OCI-LY3 (cell line): Measurements from ENCODE around the gene CR1L.

Experiments
- H2AFZ ChIP-seq: fragments of 200-600, 300-600 bp; shearing (Covaris generic); 2 replicates; pipeline ENCODE4 v1.6.0; 2014; ENCODE audit warnings: antibody characterized with exemption, low read depth, low read length
- H3K27ac ChIP-seq: fragments of 200-600, 300-600 bp; sonication (generic); 2 replicates; pipeline ENCODE4 v1.5.1; 2014; ENCODE audit warnings: mild to moderate bottlenecking, low read length, moderate library complexity, mixed read lengths
- H3K27me3 ChIP-seq: fragments of 200-600, 300-600 bp; sonication (generic); 2 replicates; pipeline ENCODE4 v1.6.1; 2014; ENCODE audit warnings: low read depth, low read length, mixed read lengths
- H3K36me3 ChIP-seq: fragments of 200-600, 300-600 bp; sonication (generic); replicated peaks from 2 replicates; pipeline ENCODE3; 2014; ENCODE audit warnings: low read depth, low read length, mixed read lengths
- H3K4me1 ChIP-seq: fragments of 300-600, 200-600 bp; sonication (generic); 2 replicates; pipeline ENCODE4 v1.6.1; 2014; ENCODE audit warnings: low read length, mixed read lengths
- H3K4me2 ChIP-seq: fragments of 200-600, 300-600 bp; sonication (generic); 2 replicates; pipeline ENCODE4 v1.6.1; 2014; ENCODE audit warnings: low read length, mixed read lengths
- H3K4me3 ChIP-seq: fragments of 300-600, 200-600 bp; sonication (generic); 2 replicates; pipeline ENCODE4 v1.5.1; 2014; ENCODE audit warnings: antibody characterized with exemption, mild to moderate bottlenecking, low read length, moderate library complexity
- H3K79me2 ChIP-seq: fragments of 300-600, 200-600 bp; shearing (Covaris generic); 2 replicates; pipeline ENCODE4 v1.6.1; 2014; ENCODE audit warnings: mild to moderate bottlenecking, low read length, mixed read lengths
- H3K9ac ChIP-seq: fragments of 300-600, 200-600 bp; shearing (Covaris generic); 2 replicates; pipeline ENCODE4 v1.6.0; 2014; ENCODE audit warnings: mild to moderate bottlenecking, low read length, moderate library complexity
- H3K9me3 ChIP-seq: fragments of 200-600, 300-600 bp; shearing (Covaris generic); 2 replicates; pipeline ENCODE4 v1.6.1; 2014; ENCODE audit warnings: low read length, mixed read lengths; ENCODE audit not compliant: insufficient read depth
- H4K20me1 ChIP-seq: fragments of 200-600, 300-600 bp; sonication (generic); 2 replicates; pipeline ENCODE4 v1.6.1; 2016; ENCODE audit warnings: low read length, mixed read lengths; ENCODE audit not compliant: insufficient read depth
- EZH2phosphoT487 ChIP-seq: fragments of 200-600 bp; shearing (Covaris generic); IDR thresholded peaks from 2 replicates; pipeline ENCODE4 v1.6.1; 2018; ENCODE audit warnings: antibody characterized with exemption, mixed run types, low read depth
- TF ChIP-seq, protein P1 (sequence below): fragments of 200-600, 300-600 bp; sonication (generic); IDR thresholded peaks from 2 replicates; pipeline ENCODE4 v1.5.1; 2014; ENCODE audit warnings: antibody characterized with exemption, low read length, low read depth

CR1L gene

GRCh38 chr1:207740207-207740606 is 95.3 kb downstream of the CR1L start:
- H3K4me1 ChIP-seq = no peaks in the 10 kb centered on the region
- H2AFZ ChIP-seq = no peak overlapping the region
- H3K27ac ChIP-seq = no peak overlapping the region
- H3K27me3 ChIP-seq = no peaks in the 10 kb centered on the region
- H3K9ac ChIP-seq = no peak overlapping the region
- H3K79me2 ChIP-seq = no peaks in the 10 kb centered on the region
- no peaks in the 10 kb centered on the region for H4K20me1 ChIP-seq
- H3K4me3 ChIP-seq = no peak overlapping the region
- TF ChIP-seq, protein P1, sequence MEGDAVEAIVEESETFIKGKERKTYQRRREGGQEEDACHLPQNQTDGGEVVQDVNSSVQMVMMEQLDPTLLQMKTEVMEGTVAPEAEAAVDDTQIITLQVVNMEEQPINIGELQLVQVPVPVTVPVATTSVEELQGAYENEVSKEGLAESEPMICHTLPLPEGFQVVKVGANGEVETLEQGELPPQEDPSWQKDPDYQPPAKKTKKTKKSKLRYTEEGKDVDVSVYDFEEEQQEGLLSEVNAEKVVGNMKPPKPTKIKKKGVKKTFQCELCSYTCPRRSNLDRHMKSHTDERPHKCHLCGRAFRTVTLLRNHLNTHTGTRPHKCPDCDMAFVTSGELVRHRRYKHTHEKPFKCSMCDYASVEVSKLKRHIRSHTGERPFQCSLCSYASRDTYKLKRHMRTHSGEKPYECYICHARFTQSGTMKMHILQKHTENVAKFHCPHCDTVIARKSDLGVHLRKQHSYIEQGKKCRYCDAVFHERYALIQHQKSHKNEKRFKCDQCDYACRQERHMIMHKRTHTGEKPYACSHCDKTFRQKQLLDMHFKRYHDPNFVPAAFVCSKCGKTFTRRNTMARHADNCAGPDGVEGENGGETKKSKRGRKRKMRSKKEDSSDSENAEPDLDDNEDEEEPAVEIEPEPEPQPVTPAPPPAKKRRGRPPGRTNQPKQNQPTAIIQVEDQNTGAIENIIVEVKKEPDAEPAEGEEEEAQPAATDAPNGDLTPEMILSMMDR = no peak
- no peaks in the 10 kb centered on the region for H3K9me3 ChIP-seq
- H3K4me2 ChIP-seq = no peak overlapping the region
- no peaks in the 10 kb centered on the region for H3K36me3 ChIP-seq

DNA sequence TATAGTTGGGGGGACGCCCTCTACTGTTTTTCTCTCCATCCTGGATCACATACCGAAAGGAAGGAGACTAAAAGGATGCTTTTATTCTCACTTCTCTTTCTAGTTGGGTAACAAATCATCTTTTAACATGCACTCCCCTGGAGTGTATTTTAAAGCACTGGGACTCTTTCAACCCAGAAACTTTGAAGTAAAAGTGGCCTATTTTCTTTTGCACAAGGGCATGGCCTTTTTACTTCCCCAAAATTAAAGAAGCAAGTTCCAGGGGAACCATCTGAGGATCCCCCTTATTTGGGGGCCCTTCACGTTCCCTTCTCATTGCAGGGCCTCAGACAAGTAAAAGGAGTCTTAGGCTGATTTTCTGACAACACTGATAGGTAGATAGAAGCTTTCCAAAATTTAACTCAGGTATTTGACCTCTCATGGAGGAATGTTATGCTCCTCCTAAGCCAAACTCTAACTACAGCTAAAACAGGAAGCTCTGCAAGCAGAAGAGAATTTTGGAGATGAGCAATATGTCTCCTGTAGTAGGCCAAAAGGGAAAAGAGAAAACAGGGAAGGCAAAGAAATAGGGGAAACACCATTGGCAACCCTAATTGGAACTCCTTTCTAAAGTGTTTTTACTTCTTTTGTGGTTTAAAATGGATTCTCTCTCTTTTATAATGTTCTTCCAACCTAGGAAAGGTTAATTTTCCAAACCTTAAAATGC is 98.1 kb downstream of the CR1L start:
- TF ChIP-seq EZH2phosphoT487 = no peak
- no peak overlapping the region for H3K4me2 ChIP-seq
- H3K9ac ChIP-seq = no peak overlapping the region
- H3K9me3 ChIP-seq = no peaks in the 10 kb centered on the region
- H3K36me3 ChIP-seq = no peaks in the 10 kb centered on the region
- no peak overlapping the region for H3K4me3 ChIP-seq
- H3K4me1 ChIP-seq = no peaks in the 10 kb centered on the region
- no peak overlapping the region for H2AFZ ChIP-seq
- no peak overlapping the region for H3K27ac ChIP-seq
- H3K27me3 ChIP-seq = no peaks in the 10 kb centered on the region
- no peaks in the 10 kb centered on the region for H3K79me2 ChIP-seq
- H4K20me1 ChIP-seq = no peaks in the 10 kb centered on the region

DNA sequence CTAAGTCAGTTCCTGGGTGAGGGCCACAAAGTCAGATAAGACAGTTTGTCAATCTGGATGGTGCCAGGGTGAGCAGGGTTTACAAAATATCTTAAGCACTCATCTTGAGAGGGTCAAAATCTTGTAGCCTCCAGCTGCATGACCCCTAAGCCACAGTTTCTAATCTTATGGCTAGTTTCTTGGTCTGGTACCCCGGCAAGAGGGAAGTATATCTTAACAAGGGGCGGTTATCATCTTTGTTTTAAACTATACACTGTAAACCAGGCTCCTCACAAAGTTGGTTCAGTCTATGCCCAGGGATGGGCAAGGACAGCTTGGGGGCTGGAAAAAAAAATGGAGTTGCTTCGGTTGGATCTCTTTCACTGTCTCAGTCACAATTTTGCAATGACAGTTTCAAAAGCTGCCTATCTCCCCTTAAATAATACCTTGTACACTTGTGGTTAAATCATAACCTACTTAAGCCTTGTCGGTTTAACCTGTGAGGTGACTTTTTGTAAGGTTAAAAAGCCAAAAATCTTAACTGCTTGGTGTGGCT is 99.1 kb downstream of the CR1L start:
- H3K36me3 ChIP-seq = no peaks in the 10 kb centered on the region

GRCh38 chr1:207745285-207745684 is 100.4 kb downstream of the CR1L start:
- no peaks in the 10 kb centered on the region for H3K79me2 ChIP-seq
- H3K4me2 ChIP-seq = no peak overlapping the region
- peaks cover 7% of the 10 kb centered on the region for H3K4me1 ChIP-seq
- H3K27me3 ChIP-seq = no peaks in the 10 kb centered on the region
- H4K20me1 ChIP-seq = no peaks in the 10 kb centered on the region
- no peak overlapping the region for H2AFZ ChIP-seq
- H3K9me3 ChIP-seq = no peaks in the 10 kb centered on the region
- no peak overlapping the region for H3K9ac ChIP-seq
- H3K36me3 ChIP-seq = no peaks in the 10 kb centered on the region
- no peak overlapping the region for H3K27ac ChIP-seq
- TF ChIP-seq, protein P1 = no peak
- TF ChIP-seq EZH2phosphoT487 = no peak
- H3K4me3 ChIP-seq = no peak overlapping the region

More for the DNA sequence above, 99.1 kb downstream of the CR1L start:
- Histone ChIP-seq H3K4me3 (no peak overlapping the region), H4K20me1 (no peaks in the 10 kb centered on the region), H3K79me2 (no peaks in the 10 kb centered on the region), H2AFZ (no peak overlapping the region), H3K9ac (no peak overlapping the region), H3K27me3 (no peaks in the 10 kb centered on the region), H3K27ac (no peak overlapping the region), H3K9me3 (no peaks in the 10 kb centered on the region), H3K4me1 (peaks cover 5% of the 10 kb centered on the region), H3K4me2 (no peak overlapping the region)
- TF ChIP-seq, protein P1 = no peak
- TF ChIP-seq EZH2phosphoT487 = no peak
